ENCODE results near the gene DPYD. TPM values are rescaled to one million over a fixed set of nuclear protein-coding genes. Genes with fewer than 3 reads are reported as not detected.

DPYD gene
- total RNA-seq, 1 donor from 2014 or later: 8.5 TPM

DNA sequence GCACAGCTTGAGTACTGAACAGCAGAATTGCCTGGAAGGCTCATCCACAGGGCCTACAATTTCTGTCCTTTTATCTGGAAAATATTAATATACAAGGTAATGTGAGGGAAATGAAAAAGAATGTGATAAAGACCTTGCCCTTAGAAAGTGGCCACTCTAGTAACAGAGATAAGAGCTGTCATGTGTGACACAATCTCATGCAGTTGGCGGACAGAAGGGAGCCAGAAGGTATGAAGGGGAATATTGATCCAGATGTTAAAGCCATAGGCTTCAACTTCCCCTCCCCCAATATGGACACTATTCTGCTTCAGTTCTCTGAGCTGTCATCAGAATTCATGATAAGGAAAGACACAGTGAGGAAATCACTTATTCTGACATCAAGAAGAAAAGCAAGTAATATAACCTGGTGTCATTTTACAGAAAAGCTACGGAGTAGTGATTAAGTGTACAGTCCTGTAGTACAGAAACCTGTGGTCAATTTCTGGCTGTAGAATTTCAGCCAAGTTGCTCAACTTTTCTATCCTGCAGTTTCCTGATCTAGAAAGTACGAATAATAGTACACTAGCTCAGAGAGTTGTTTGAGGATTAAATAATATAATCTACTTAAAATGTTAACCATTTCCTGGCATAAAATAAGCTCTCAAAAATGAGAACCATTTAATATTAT is 572.1 kb downstream of the DPYD start:
- Mint-ChIP-seq H3K27ac (peak overlapping the region; percentile 52), H3K4me3 (no peak overlapping the region), H3K9me3 (no peaks in the 10 kb centered on the region), H3K27me3 (no peaks in the 10 kb centered on the region), H3K4me1 (ENCODE audit: unreplicated experiment) (peaks cover 4% of the 10 kb centered on the region), H3K36me3 (no peaks in the 10 kb centered on the region)
- DNase-seq (ENCODE audit: extremely low spot score, unreplicated experiment): no peak
- TF ChIP-seq, protein P1, sequence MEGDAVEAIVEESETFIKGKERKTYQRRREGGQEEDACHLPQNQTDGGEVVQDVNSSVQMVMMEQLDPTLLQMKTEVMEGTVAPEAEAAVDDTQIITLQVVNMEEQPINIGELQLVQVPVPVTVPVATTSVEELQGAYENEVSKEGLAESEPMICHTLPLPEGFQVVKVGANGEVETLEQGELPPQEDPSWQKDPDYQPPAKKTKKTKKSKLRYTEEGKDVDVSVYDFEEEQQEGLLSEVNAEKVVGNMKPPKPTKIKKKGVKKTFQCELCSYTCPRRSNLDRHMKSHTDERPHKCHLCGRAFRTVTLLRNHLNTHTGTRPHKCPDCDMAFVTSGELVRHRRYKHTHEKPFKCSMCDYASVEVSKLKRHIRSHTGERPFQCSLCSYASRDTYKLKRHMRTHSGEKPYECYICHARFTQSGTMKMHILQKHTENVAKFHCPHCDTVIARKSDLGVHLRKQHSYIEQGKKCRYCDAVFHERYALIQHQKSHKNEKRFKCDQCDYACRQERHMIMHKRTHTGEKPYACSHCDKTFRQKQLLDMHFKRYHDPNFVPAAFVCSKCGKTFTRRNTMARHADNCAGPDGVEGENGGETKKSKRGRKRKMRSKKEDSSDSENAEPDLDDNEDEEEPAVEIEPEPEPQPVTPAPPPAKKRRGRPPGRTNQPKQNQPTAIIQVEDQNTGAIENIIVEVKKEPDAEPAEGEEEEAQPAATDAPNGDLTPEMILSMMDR (conservative IDR thresholded peaks at IDR 0.05): no peak

DNA sequence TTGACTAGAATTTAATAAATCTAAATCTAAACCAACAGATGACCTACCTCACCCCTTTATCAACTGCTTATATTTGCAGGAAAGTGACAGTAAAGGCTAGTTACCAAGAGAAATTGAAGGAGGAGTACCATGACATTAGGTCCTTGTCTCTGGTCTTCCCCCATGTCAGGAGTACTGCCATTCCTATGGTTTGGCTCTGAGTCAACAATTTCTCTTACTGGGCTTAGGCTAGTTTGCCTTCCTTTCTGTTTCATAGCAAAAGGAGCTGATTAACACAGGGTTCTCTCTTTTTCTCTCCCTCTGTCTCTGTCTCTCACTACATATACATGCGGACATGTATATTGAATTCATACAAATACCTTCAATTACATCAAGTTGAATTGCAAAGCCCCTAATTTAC is 579.9 kb downstream of the DPYD start:
- Mint-ChIP-seq H3K27me3 (no peaks in the 10 kb centered on the region), H3K27ac (no peak overlapping the region), H3K4me3 (no peak overlapping the region), H3K9me3 (no peaks in the 10 kb centered on the region), H3K4me1 (ENCODE audit: unreplicated experiment) (no peaks in the 10 kb centered on the region), H3K36me3 (no peaks in the 10 kb centered on the region)
- DNase-seq (ENCODE audit: extremely low spot score, unreplicated experiment): no peak
- TF ChIP-seq, protein P1 (conservative IDR thresholded peaks at IDR 0.05): no peak

DNA sequence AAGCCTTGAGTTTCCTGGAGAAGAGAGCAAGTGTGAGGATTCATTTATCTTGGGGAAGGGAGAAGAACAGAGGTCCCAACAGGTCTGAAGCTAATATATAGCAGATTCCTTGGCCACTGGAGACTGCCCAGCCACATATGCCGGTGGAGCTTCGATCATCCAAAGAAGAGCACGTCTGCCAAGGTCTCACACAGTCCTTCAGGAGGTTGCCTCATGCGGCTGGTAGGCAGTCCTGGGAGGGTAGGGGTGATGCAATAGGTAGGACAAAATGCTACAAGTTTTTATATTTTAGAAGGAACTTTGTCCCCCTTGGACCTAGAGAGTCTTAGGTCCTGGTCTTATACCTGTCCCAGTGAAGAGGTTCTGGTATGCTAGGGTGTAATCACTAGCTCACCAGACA is 582.5 kb downstream of the DPYD start:
- TF ChIP-seq, protein P1 (conservative IDR thresholded peaks at IDR 0.05): no peak
- H3K9me3 Mint-ChIP-seq: no peaks in the 10 kb centered on the region
- H3K4me1 Mint-ChIP-seq (ENCODE audit: unreplicated experiment): no peaks in the 10 kb centered on the region
- no peak overlapping the region for H3K4me3 Mint-ChIP-seq
- H3K27ac Mint-ChIP-seq: no peak overlapping the region
- H3K27me3 Mint-ChIP-seq: no peaks in the 10 kb centered on the region
- H3K36me3 Mint-ChIP-seq: no peaks in the 10 kb centered on the region
- no peak for DNase-seq (ENCODE audit: extremely low spot score, unreplicated experiment)

DNA sequence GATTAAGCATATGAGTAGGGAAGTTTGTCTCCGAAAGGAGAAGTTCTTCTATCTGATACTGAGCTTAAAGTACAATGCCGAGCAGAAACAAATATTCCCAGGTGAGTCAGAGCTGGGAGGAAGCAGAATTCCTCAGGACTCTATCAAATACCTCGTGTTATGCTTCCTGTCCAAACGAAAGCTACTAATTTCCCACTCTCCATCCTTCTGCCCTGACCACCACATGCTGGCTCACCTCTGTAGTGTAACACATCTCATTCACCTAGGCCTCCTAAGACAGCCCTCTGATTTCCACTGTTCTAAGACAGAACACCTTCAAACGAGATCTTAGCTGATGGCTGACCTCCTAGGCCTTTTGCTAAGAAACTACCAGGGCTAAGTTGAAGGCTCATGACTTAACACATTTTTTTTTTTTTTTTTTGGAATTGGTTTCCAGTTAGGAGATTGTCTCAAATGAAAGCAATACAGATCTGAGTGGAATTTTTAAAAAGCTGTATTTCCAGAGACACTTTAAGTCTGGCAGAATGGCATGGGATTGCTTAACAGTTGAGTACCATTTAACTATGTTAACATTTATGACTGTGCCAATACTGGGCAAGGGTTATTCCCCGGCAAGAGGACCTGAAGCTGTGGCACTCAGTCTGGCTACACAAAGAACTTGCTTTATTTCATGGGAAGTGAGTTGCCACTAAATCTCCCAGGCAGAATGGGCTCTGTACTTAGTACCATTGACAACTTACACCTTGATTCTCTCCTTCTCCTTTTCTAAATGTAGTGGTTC is 583.4 kb downstream of the DPYD start:
- H3K4me1 Mint-ChIP-seq (ENCODE audit: unreplicated experiment): no peaks in the 10 kb centered on the region

DNA sequence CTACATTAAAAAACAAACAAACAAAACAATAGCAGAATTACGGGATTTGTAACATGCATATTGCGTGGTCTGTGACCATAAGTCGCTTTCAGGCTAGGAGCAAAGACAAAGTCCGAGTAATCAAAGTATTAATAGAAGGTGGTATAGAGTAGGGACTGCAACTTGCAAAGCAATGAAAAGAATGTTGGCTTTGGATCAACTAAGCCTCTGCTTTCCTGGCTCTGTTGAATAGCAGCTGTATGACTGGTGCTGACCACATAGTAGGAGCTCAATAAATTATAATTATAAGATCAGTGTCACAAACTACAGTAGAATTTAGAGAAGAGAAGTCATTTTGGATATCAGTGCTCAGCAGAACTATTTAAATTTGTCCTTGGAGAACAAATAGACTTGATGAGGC is 586.4 kb downstream of the DPYD start:
- no peak for DNase-seq (ENCODE audit: extremely low spot score, unreplicated experiment)
- H3K27me3 Mint-ChIP-seq: no peaks in the 10 kb centered on the region
- H3K4me3 Mint-ChIP-seq: no peak overlapping the region
- no peaks in the 10 kb centered on the region for H3K4me1 Mint-ChIP-seq (ENCODE audit: unreplicated experiment)
- H3K27ac Mint-ChIP-seq: no peak overlapping the region
- H3K36me3 Mint-ChIP-seq: no peaks in the 10 kb centered on the region
- H3K9me3 Mint-ChIP-seq: no peaks in the 10 kb centered on the region
- TF ChIP-seq, protein P1 (conservative IDR thresholded peaks at IDR 0.05): no peak

More for the DNA sequence above, 583.4 kb downstream of the DPYD start:
- Mint-ChIP-seq H3K27ac (no peak overlapping the region), H3K36me3 (no peaks in the 10 kb centered on the region), H3K27me3 (no peaks in the 10 kb centered on the region), H3K9me3 (no peaks in the 10 kb centered on the region), H3K4me3 (no peak overlapping the region)
- TF ChIP-seq, protein P1 (conservative IDR thresholded peaks at IDR 0.05): no peak
- DNase-seq (ENCODE audit: extremely low spot score, unreplicated experiment): no peak
